Activated CD8-positive, alpha-beta memory T cell treated with anti-CD3 and anti-CD28 coated beads, Interleukin-2, amount 50 U/mL, for 4 hours (primary cell): ENCODE data around the gene SPCS2.

ENCODE experiments used
- DNase-seq: peaks from one replicate; pipeline ENCODE4 v3.0.0-alpha.2; 2020

Gene SPCS2

DNA sequence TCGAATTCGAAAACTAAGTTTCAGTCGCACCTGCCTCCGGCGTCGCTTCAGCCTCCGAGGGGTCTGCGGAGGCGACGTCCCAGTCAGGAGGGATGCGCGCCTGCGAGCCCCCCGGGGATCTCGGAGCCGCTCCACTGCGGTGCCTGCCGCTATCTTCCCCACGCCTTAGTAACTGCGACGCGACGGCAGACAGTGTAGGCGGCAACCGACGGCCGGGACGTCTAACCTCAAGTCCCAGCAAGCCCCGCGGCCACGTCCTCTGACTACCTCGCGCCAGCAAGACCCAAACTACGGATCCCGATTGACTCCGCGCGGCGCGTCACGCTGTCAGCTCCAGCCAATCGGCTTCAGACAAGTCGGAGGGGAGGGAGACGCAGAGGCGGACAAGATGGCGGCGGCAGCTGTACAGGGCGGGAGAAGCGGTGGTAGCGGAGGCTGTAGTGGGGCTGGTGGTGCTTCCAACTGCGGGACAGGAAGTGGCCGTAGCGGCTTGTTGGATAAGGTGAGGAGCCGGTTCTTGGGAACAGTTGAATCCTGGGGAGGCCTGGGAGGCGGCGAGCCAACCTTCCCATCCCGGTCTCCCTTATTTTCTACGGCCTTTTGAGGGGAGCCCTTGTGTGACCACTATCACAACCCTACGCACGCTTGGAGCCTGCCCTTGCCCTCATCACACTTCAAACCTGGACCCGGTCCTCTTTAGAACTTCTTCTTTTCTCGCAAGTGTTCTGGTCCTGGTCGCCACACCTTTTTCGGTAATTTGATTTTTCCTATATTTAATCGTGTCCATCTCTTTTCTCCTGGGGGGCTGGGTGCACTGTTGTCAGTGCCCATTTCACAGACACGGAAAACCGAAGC, at the start of gene SPCS2, which contains the start of gene XRRA1:
Gene SPCS2 (plus strand): TSS at position 369 of the 855 bp plus-strand sequence. CDS start 20 bp downstream, at position 389.
Gene XRRA1 (minus strand): TSS at position 194 of the 855 bp plus-strand sequence. CDS start 8,213 bp downstream, outside the sequence.
- peak; percentile 97 for DNase-seq

DNA sequence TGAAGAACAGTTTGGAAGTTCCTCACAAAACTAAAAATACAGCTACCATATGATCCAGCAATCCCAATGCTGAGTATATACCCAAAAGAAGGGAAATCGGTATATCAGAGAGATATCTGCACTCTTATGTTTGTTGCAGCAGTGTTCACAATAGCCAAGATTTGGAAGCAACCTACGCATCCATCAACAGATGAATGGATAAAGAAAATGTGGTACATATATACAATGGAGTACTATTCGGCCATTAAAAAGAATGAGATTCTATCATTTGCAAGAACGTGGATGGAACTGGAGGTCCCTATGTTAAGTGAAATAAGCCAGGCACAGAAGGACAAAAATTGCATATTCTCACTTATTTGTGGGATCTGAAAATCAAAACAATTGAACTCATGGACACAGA, 46.7 kb upstream of the SPCS2 start:
- no peak for DNase-seq

DNA sequence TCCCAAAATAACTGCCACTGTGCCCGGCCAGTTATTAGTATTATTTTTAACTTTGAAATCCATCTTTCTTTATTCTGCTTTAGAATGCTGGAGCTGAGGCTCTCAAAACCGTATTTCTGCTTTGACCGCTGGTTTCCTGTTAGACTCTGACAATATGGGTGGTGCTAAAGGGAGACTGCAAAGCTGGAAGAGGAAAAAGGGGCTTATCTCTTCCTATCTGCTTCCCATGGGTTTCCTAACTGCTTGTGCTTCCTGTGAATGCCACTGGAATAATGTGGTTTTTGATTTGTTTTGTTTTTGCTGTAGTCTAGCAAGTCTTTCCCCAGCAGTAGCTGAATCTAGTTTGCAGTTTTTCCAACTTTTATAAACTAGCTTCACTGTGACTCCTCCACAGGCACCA, 43.7 kb upstream of the SPCS2 start:
- no peak for DNase-seq

DNA sequence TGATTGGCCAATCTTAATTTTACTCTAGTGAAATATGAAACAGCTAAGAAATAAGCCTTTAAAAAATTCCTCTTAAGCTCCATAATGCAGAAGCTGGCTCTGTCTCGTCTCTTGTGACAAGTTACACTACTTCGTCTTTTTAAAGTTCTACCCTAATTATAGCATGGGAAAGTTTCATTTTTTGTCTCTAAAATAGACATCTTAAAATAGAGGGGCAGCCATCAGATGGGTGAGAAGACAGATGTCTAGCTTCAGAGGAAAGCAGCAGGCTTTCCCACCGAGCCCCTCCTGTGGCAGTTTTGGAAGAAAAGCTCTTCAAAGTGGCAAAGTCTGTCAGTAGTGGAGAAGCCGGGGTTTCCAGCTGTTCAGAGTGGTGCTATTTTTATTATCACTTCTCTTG, 39.7 kb upstream of the SPCS2 start:
- DNase-seq = no peak

DNA sequence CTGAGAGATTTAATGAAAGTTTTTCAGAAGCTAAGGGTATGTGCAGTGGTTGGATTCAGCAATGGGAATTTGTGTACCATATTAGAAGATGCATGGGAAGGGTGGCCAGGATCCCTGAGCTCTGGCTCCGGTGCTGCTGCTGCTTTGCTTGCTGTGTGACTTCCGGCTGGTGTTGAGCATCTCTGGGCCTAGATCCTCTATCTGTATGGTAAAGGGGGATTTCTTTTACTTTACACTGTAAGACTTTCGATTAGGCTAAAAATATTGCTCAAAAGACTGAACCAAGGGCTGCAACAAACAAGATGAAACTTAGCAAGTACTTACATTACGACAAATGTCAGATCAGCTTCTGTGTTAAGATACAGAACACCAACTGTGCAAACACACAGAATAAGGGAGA, 39.3 kb upstream of the SPCS2 start:
- no peak for DNase-seq

DNA sequence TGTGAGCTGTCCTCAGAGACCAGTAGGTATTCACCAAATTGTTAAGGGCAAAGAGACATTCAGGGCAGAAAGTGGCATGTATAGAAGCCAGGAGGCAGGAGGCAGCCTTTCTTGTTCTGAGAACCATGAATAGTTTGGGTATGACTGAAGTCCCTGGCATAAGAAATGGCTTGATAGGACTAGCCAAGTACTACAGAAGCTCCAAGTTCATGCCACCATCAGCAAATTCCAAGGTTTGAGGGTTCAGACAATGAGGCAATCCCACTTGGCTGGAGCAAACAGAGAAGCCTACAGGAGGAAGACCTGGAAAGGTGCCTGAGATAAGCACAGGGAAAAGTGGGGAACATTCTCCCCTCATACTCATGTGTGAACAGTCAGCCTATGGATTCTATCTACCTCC, 25.9 kb upstream of the SPCS2 start:
- no peak for DNase-seq

DNA sequence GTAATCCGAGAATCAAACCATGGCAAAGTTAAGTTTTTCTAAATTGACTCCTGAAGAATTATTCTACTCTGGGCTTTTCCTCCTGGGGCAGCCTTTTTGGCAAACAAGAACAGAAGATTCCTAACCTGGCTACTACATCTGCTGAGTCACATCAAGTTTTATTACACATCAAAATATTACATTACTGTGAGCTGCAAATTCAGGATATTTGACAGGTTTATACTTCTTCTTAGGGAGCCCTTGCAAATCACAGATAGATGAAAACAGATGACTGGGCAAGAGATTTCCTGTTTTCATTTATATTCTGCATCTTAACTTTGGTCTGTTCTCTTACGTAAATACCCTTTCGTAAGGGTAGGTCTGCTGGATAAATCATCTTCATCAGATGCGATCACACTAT, 23.8 kb upstream of the SPCS2 start:
- no peak for DNase-seq

DNA sequence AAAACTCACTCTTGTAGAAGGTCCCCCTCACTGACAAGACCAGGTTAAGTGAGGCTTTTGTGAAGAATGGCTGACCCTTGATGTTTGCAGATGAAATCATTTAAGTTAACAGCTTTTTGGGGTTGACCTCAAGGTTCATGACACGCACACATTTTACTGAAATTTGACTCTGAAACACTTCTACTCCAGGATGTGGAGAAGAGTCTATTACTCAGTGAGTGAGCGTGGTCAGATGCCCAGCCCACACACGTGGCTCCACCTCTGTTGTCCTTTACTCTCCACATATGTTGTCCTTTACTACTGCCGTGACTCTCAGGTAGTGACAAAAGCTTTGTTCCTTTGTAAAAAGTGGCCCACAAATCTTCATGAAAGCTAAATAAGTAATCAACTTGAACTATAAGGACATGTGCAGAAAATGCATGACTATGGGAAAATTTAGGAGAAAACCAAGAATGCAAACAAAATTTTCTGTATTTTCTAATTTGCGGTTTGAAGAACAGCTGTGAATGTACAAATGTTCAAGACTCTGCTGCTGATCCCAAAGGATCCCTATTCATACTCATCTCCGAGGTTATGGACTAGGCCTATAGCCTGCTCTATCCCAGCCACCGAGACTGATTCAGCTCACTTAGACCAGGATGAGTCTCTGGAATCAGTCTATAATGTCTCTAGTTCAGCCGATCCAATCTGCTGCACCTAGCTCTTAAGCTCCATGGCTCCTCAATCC, 22.6 kb upstream of the SPCS2 start:
- DNase-seq = no peak

DNA sequence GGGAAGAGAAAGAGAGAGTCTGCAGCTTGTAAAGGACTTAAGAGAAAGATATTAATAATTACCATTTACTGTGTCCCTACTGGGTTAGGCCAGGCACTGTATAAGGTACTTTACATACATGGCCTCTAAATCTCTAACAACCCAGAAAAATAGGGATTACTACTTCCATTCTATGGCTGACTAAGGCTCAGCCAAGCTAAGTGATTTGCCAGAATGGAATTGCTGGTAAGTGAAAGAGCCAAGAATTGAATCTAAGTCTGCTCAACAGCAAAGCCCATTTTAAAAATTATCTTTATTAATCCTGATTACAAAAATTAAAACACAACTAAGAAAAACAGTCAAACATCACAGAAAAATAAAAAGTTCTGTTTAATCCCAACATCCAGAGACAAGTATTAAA, 21.6 kb upstream of the SPCS2 start:
- no peak for DNase-seq

DNA sequence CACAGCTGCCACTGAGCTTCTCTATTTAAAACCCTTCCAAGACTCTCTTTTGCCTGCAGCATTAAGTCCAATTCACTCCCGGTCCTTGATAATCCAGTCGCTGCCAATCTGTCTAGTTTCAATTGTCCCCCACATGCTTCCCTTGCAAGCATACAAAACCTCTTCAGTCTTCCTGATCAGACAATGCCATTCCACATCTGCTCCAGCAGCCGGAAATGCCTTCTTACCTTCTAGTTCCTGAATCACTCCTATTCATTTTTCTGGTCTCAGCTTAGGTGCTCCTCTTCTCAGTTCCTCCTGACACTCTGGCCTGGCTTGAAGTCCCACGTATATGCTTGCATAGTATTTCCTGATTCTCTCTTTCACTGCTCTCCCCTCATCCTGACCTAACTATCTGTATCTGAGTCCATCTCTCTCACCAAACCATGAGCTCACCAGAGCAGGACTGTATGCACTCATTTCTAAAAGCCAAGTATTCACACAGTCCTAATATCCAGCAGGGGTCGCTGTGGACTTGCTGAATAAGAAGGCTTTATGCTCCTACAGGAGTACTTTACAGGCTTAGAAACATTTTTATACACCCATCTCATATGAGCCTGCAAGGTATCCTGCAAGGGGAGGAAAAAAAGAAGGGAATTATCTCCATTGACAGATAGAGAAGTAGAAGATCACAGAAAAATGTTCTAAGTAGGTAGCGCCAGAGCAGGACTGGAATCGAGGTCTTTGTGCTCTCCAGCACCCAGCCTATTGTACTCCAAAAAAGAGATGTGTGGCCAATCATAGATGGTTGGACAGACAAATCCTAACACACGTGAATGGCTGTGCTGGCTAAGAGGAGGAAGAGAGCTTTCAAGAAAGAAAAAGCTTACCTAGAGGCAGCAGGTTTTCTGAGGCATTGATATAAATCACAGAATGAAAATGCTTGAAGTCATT, 19.4 kb upstream of the SPCS2 start:
- DNase-seq = peak; percentile 62

DNA sequence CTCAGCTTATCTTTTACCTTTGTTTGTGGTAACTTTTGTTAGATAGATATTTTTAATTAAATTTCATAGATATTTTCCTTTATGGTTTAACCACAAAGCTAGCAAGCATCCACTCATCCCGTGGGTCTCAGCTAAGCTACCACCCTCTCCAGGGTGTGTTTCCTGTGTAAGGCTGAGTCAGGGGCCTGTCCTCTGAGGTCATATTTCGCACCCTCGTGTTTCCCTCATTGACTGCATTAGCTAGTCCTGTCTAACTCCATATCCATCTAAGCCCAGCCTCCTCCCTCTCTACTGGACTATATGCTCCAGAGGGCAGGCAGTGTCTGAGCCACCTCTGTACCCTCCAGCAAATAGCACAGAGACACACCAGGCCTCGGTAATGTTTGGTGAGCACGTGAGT, 16.9 kb upstream of the SPCS2 start:
- DNase-seq = no peak

DNA sequence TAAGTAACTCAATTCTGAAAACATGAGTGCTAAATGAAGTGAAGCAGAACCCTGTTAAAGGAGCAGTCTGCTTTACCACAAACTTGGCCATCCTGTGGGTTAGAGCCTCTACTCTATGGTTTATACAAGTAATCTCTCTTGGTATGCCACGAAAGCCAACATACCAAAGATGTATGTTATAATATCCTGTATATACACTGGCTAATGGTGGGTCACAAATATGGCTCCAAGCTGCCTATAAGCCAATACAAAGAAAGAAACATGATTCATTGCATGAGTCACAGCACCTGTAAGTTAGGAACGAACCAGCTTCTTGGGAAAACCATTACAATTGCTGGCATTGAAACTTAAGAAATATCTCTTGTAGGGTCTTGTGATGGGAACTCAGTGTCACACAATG, 16.3 kb upstream of the SPCS2 start:
- DNase-seq = no peak

DNA sequence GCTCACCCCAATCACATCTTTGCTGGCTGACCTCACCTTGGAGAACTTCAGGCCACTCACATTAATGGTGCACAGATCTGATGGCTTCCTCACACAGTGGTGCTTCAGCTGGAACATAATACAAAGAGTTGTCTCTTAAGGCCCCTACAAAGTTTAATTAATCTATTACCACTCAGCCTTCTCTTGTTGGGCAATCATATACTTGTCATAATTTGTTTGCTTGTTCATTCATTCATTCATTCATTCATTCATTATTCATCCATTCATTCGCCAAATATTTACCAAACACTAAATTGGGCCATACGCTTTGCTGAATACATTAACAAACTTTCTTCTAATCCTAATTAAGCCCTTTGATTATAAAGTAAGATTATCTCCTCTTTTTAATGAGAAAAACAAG, 15.3 kb upstream of the SPCS2 start:
- no peak for DNase-seq

DNA sequence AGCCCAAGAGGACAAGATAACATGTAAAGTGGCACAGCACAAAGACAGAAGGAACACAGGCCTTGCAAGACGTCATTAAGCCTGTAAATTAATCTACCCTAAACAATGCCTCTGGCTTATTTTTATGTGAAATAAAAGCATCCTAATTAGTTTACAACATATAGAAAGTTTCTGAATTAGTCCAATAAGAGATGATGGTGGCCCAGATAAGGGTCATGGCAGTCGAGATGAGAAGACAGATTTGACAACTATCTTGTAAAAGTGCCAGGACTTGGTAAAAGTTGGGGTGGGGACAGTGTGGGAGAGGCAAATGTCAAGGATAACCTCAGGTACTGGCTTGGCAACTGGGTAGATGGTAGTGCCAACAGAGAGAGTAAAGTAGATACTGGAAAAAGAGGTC, 13.8 kb upstream of the SPCS2 start:
- no peak for DNase-seq

DNA sequence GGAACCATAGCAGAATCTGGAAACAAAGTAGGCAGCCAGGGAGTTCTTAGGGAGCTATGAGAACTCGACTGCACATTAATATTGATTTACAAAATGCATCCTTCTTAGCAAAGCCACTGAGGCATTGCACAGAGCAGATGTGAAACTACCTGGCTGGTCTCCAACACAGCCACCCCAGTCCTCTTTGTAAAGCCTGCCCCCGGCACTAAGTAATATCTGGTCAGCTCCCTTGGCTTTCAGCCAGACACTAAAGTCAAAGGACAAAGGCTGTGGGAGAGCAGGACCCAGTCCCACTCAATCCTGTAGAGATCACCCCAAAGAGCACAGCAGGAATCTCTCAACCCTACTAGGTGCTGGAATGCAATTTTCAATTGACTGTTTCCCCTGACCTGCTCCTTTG, 13.0 kb upstream of the SPCS2 start:
- no peak for DNase-seq

DNA sequence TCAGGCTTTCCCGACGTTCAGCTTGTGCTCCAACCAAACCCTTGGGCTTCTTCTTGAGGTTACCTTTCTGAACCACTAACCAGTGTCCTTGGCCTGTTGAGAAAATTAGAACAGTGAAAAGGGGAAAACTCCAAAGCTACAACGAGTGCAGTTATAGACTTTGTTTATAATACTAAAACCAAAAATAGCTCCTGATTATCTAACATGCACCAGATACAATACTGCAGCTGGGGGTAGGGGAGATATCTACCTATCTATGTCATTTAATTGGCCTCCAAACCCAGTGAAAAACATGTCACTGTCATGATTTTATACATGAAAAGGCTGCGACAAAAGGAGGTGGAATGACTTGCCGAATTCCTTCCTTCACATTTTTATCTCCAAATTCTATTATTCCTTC, 12.1 kb upstream of the SPCS2 start:
- no peak for DNase-seq

DNA sequence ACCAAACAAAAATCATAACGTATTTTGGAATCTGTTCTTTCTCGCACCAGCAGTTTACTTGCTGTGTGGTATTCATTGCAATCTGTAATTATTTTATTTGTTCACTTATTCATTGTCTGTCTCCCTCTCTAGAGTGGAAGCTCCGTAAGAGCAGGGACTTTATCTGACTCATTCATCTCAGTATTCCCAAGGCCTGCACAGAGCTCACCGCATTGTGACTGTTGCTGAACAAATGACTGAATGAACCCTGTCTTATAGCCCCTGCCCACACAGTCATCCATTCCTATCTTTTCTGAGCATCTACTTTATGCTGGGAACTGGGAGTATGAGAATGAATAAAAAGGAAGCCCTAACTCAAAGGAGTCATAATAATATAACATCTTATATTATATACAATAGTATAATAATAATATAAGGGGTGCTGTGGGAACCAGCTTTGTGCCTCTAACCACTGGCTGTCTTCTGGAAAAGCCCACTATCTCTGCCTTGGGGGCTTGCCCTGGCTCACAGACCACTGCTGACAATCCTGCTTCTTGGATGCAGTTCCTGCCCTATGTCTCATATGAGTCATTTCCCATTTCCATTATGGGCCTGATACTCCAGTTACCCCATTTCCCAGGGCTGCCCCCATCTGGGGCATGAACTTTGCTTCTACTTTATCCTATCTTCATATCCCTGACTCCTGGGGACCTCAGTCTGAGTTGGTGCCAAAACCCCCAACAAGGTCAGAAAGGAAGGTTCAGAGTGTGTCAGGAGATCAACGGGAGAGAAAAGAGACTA, 11.2 kb upstream of the SPCS2 start:
- no peak for DNase-seq

DNA sequence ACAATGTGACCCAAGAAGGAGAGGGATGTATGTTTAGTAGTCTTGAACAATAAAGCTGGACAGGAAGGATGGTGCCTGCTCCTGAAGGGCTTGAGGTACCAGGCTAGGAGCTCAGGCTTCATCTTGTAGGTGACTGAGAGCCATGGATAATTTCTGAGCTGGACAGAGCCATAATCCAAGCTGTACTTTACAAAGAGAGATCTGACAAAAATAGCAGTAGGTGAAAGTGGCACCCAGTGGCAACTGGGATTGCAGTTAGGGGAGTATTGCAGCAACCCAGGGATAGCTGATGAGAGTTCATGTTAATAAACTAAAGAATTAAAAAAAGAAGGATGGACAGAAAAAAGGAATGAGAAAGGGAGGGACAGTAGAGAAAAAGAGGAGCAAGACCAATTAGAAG, 7.6 kb upstream of the SPCS2 start:
- no peak for DNase-seq

DNA sequence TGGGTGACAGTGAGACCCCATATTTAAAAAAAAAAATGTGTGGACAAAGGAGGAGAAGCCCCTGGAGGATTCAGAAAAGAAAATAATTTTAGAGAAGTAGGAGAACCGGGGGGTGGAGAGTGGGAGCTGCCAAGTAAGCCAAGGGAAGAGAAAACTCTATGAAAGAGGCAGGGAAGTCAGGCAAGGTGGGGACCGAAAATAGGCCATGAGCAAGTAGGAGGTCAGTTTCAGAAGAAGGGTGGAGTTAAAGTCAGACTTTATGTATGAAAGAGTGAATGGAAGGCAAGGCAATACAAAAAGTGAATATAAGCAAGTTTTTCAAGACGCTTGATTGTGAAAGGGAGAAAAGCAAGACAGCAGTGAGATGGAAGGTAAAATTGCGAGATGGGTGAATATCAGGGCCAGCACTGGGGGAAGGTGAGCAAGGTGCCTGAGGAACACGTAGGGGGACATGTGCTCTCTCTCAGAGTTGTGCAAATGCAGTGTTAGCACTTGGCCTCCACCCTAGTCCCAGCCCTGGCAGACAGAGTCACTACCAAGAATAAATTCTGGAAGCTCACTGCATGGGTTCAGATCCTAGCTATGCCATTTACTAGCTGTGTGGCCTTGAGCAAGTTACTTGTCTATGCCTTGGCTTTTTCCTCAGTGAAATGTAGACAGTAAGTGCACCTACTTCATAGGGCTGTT, 6.8 kb upstream of the SPCS2 start:
- no peak for DNase-seq

DNA sequence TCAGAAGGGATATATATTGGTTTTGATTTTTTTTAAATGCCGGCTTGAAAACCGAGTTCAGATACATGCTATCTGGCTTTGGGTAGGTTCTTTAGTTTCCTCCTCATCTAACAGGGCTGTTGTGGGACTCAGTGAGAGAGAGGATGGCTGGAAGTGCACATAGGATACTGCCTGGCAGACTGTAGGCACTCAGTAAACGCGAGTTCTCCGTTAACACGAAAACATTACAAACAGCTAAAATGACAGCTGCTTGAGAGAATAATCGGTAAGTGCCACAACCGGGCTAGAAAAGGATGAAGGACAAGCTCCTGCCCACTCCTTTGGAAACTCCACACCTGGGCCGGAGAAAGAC, 544 bp upstream of the SPCS2 start:
- DNase-seq = no peak

DNA sequence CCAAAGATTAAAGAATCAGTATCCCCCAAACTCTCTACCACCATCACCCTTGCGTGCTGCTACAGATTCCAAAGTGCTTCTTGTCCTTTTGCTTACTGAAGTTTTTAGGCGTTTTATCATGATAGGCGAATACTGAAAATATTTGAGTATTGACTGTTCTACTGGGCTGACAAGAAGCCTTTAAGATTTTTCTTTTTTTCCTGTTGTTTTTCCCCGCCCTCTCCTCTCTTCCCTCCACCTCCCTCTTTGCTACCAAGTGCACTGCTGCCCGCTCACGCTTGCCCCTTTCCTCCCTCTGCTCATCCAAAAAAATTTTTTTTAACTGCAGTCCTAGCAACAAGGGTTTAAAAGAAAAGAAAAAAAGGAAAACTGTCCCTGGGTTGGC, 679 bp downstream of the SPCS2 start:
- DNase-seq = no peak
